ENCODE data around the gene RICTOR. TPM values are rescaled to one million over a fixed set of nuclear protein-coding genes. Genes with fewer than 3 reads are reported as not detected.

RICTOR gene
- total and polyA plus RNA-seq, 2 donors (not counting 3 experiments of a cell fraction or from before 2014, with no cell fraction given): 9.2 to 38.0 TPM

DNA sequence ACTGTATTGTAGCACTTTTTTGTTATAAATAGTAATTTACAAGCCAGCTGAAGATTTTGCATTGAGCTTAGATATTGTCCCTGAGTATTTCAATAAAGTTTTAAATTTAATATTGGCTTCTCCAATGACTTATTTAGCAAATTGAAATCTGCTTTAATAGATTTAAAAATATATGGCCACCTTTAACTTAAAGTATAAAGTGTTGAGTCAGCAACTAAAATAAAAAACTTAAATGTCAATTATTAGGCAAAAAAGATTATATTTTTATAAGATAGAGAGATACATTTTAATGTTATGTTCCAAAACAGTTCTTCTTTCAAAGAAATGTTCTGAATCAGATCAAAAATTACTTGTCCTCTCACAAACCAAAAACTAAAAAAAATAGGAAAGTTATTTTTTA, 167.7 kb downstream of the RICTOR start:
- dilution Hi-C loops (cut with MboI; ENCODE audit: extremely low pct_ligation_motif_present, low sequenced_read_pairs): no loop called here
- no peak for TF ChIP-seq GATA2 (IDR thresholded peaks at IDR 0.05; ENCODE audit: insufficient read depth, insufficient read length, low read depth, low read length)
- TF ChIP-seq POLR2AphosphoS5 (IDR thresholded peaks at IDR 0.05; ENCODE audit: insufficient read depth, low read depth, low read length): no peak
- DNase-seq (ENCODE audit: low read depth, low spot score): no peak
- H3K9me3 ChIP-seq (replicated peaks; ENCODE audit: control insufficient read depth, insufficient read depth, low read length): no peaks in the 10 kb centered on the region
- H2AFZ ChIP-seq (ENCODE audit: low read depth, low read length): no peak overlapping the region
- ChIA-PET CTCF (no interaction called here), POLR2A (no interaction called here)
- no peak overlapping the region for H3K4me3 ChIP-seq (replicated peaks in 1 of 3; ENCODE audit: insufficient read depth in 1 of 3, low read depth in 1 of 3, low read length in 3 of 3)
- H3K9me1 ChIP-seq (replicated peaks; ENCODE audit: control insufficient read depth, extremely low read depth, insufficient read depth, low read length): no peaks in the 10 kb centered on the region
- H3K4me1 ChIP-seq (ENCODE audit: control insufficient read depth, extremely low read depth, insufficient read depth, low read length): no peaks in the 10 kb centered on the region
- H3K27me3 ChIP-seq (ENCODE audit: control insufficient read depth in 2 of 2, insufficient read depth in 2 of 2, low read length in 2 of 2): no peaks in the 10 kb centered on the region
- no peaks in the 10 kb centered on the region for H4K20me1 ChIP-seq (replicated peaks; ENCODE audit: control insufficient read depth, extremely low read depth, insufficient read depth, low read length)
- H3K27ac ChIP-seq (ENCODE audit: insufficient read depth, low read depth, low read length): no peak overlapping the region
- no TSS peak for BruUV-seq (replicated peaks)
- no peaks in the 10 kb centered on the region for H3K79me2 ChIP-seq (ENCODE audit: control insufficient read depth, insufficient read depth, low read length)
- intact Hi-C loops (cut with micrococcal nuclease): no loop called here
- no peak overlapping the region for H3K9ac ChIP-seq (replicated peaks; ENCODE audit: extremely low read depth, insufficient read depth, low read length)
- H3K4me2 ChIP-seq (ENCODE audit: insufficient read depth, low read length): no peak overlapping the region
- H3K36me3 ChIP-seq (ENCODE audit: control insufficient read depth in 2 of 2, extremely low read depth in 1 of 2, insufficient read depth in 2 of 2, low read length in 2 of 2): no peaks in the 10 kb centered on the region
- no peak for FAIRE-seq

GRCh38 chr5:38905516-38905915, 168.7 kb downstream of the RICTOR start:
- FAIRE-seq: no peak
- TF ChIP-seq CTCF (IDR thresholded peaks at IDR 0.05; ENCODE audit: extremely low read depth in 1 of 2, insufficient read depth in 1 of 2, low read depth in 1 of 2, low read length in 2 of 2): no peak
- no peak for TF ChIP-seq JUN (IDR thresholded peaks at IDR 0.05; ENCODE audit: borderline replicate concordance, insufficient read depth, insufficient read length, low read depth)
- TF ChIP-seq FOS (IDR thresholded peaks at IDR 0.05; ENCODE audit: borderline replicate concordance, insufficient read depth, low read length): no peak
- no peak for TF ChIP-seq POLR2A (IDR thresholded peaks at IDR 0.05; ENCODE audit: low read depth, low read length)
- no peak for TF ChIP-seq MYC (IDR thresholded peaks at IDR 0.05; ENCODE audit: low read depth, low read length)
- TF ChIP-seq GATA2 (IDR thresholded peaks at IDR 0.05; ENCODE audit: insufficient read depth, insufficient read length, low read depth, low read length): no peak
- Histone ChIP-seq H3K79me2 (ENCODE audit: control insufficient read depth, insufficient read depth, low read length) (no peaks in the 10 kb centered on the region), H3K36me3 (ENCODE audit: control insufficient read depth in 2 of 2, extremely low read depth in 1 of 2, insufficient read depth in 2 of 2, low read length in 2 of 2) (no peaks in the 10 kb centered on the region), H3K4me1 (ENCODE audit: control insufficient read depth, extremely low read depth, insufficient read depth, low read length) (no peaks in the 10 kb centered on the region), H4K20me1 (replicated peaks; ENCODE audit: control insufficient read depth, extremely low read depth, insufficient read depth, low read length) (no peaks in the 10 kb centered on the region), H3K4me3 (replicated peaks in 1 of 3; ENCODE audit: insufficient read depth in 1 of 3, low read depth in 1 of 3, low read length in 3 of 3) (no peak overlapping the region), H2AFZ (ENCODE audit: low read depth, low read length) (no peak overlapping the region), H3K9ac (replicated peaks; ENCODE audit: extremely low read depth, insufficient read depth, low read length) (no peak overlapping the region), H3K27ac (ENCODE audit: insufficient read depth, low read depth, low read length) (no peak overlapping the region), H3K9me1 (replicated peaks; ENCODE audit: control insufficient read depth, extremely low read depth, insufficient read depth, low read length) (no peaks in the 10 kb centered on the region), H3K27me3 (ENCODE audit: control insufficient read depth in 2 of 2, insufficient read depth in 2 of 2, low read length in 2 of 2) (no peaks in the 10 kb centered on the region), H3K4me2 (ENCODE audit: insufficient read depth, low read length) (no peak overlapping the region), H3K9me3 (replicated peaks; ENCODE audit: control insufficient read depth, insufficient read depth, low read length) (no peaks in the 10 kb centered on the region)
- no peak for DNase-seq (ENCODE audit: low read depth, low spot score)
- ChIA-PET CTCF (interaction anchor here (1.0 kb wide), 1 partner anchor 17 kb away, joined by 3 read pairs; no protein-coding TSS in a partner anchor), POLR2A (no interaction called here)
- BruUV-seq (replicated peaks): no TSS peak
- dilution Hi-C loops (cut with MboI; ENCODE audit: extremely low pct_ligation_motif_present, low sequenced_read_pairs): no loop called here
- intact Hi-C loops (cut with micrococcal nuclease): no loop called here
